ENCODE results near the gene PDK2.

The PDK2 gene

GRCh38 chr17:50076221-50076590 lies 18.9 kb upstream of the PDK2 start:
- Histone ChIP-seq H3K36me3 (ENCODE audit: control insufficient read depth, low read length) (no peaks in the 10 kb centered on the region; the same call in 1 of the 2 replicates), H3K27me3 (ENCODE audit: control insufficient read depth, low read length) (no peaks in the 10 kb centered on the region), H3K9me2 (replicated peaks; ENCODE audit: control insufficient read depth, low read length) (no peaks in the 10 kb centered on the region), H3F3A (ENCODE audit: control insufficient read depth, insufficient read depth) (no peaks in the 10 kb centered on the region), H3K4me1 (ENCODE audit: control insufficient read depth, low read length) (peaks cover 40% of the 10 kb centered on the region), H3K4me3 (ENCODE audit: low read length) (no peak overlapping the region), H4K20me1 (ENCODE audit: control insufficient read depth, insufficient read depth, low read depth, low read length) (no peaks in the 10 kb centered on the region), H3K4me2 (ENCODE audit: low read length) (no peak overlapping the region), H3K9me3 (ENCODE audit: control insufficient read depth, insufficient read depth, low read length) (no peaks in the 10 kb centered on the region), H3K79me2 (ENCODE audit: control insufficient read depth, low read length) (no peaks in the 10 kb centered on the region), H3K27ac (ENCODE audit: low read depth, low read length) (no peak overlapping the region)
- TF ChIP-seq CTCF (IDR thresholded peaks at IDR 0.05; ENCODE audit: low read depth, low read length, poor library complexity, severe bottlenecking) = no peak
- no peak for TF ChIP-seq EZH2phosphoT487 (IDR thresholded peaks at IDR 0.05; ENCODE audit: borderline replicate concordance, low read length)

- Histone ChIP-seq H3K36me3 (ENCODE audit: control insufficient read depth, low read length) (no peaks in the 10 kb centered on the region; the same call in 1 of the 2 replicates), H3F3A (ENCODE audit: control insufficient read depth, insufficient read depth) (no peaks in the 10 kb centered on the region), H3K27ac (ENCODE audit: low read depth, low read length) (no peak overlapping the region), H3K4me2 (ENCODE audit: low read length) (no peak overlapping the region), H4K20me1 (ENCODE audit: control insufficient read depth, insufficient read depth, low read depth, low read length) (no peaks in the 10 kb centered on the region), H3K27me3 (ENCODE audit: control insufficient read depth, low read length) (no peaks in the 10 kb centered on the region), H3K9me2 (replicated peaks; ENCODE audit: control insufficient read depth, low read length) (no peaks in the 10 kb centered on the region), H3K79me2 (ENCODE audit: control insufficient read depth, low read length) (no peaks in the 10 kb centered on the region), H3K9me3 (ENCODE audit: control insufficient read depth, insufficient read depth, low read length) (no peaks in the 10 kb centered on the region), H3K4me3 (ENCODE audit: low read length) (no peak overlapping the region), H3K4me1 (ENCODE audit: control insufficient read depth, low read length) (peaks cover 41% of the 10 kb centered on the region)
- TF ChIP-seq CTCF (IDR thresholded peaks at IDR 0.05; ENCODE audit: low read depth, low read length, poor library complexity, severe bottlenecking) = no peak
- TF ChIP-seq EZH2phosphoT487 (IDR thresholded peaks at IDR 0.05; ENCODE audit: borderline replicate concordance, low read length) = no peak
These were observed 18.4 kb upstream of the PDK2 start for GRCh38 chr17:50076591-50077235.

GRCh38 chr17:50078430-50078829 lies 16.7 kb upstream of the PDK2 start:
- no peaks in the 10 kb centered on the region for H3F3A ChIP-seq (ENCODE audit: control insufficient read depth, insufficient read depth)
- no peak overlapping the region for H3K27ac ChIP-seq (ENCODE audit: low read depth, low read length)
- no peak overlapping the region for H3K4me2 ChIP-seq (ENCODE audit: low read length)
- no peaks in the 10 kb centered on the region; the same call in 1 of the 2 replicates for H3K36me3 ChIP-seq (ENCODE audit: control insufficient read depth, low read length)
- TF ChIP-seq CTCF (IDR thresholded peaks at IDR 0.05; ENCODE audit: low read depth, low read length, poor library complexity, severe bottlenecking) = no peak
- no peak for TF ChIP-seq EZH2phosphoT487 (IDR thresholded peaks at IDR 0.05; ENCODE audit: borderline replicate concordance, low read length)
- H3K4me3 ChIP-seq (ENCODE audit: low read length) = no peak overlapping the region
- H3K27me3 ChIP-seq (ENCODE audit: control insufficient read depth, low read length) = no peaks in the 10 kb centered on the region
- no peaks in the 10 kb centered on the region for H4K20me1 ChIP-seq (ENCODE audit: control insufficient read depth, insufficient read depth, low read depth, low read length)
- no peaks in the 10 kb centered on the region for H3K9me3 ChIP-seq (ENCODE audit: control insufficient read depth, insufficient read depth, low read length)
- no peaks in the 10 kb centered on the region for H3K9me2 ChIP-seq (replicated peaks; ENCODE audit: control insufficient read depth, low read length)
- H3K79me2 ChIP-seq (ENCODE audit: control insufficient read depth, low read length) = no peaks in the 10 kb centered on the region
- H3K4me1 ChIP-seq (ENCODE audit: control insufficient read depth, low read length) = peaks cover 26% of the 10 kb centered on the region
